HEK293 (cell line): ENCODE measurements around the gene LAPTM4A.

ENCODE experiments used
- CTCF ChIA-PET: fragments of 350-600 bp; formaldehyde crosslinking; extraction: SDS; loops from one replicate; lab custom pipeline; 2021; ENCODE audit warnings: antibody characterized with exemption; lab: Yijun Ruan, JAX
- POLR2A ChIA-PET: fragments of 300-600 bp; formaldehyde crosslinking; extraction: SDS; loops from one replicate; lab custom pipeline; 2020; ENCODE audit warnings: antibody characterized with exemption, inconsistent platforms; lab: Yijun Ruan, JAX
- H3K27ac ChIP-seq: fragments of 200-500 bp; sonication (Bioruptor generic); 2 replicates; pipeline ENCODE4 v1.5.1; 2014; ENCODE audit warnings: low read depth, low read length, control low read depth, inconsistent platforms; ENCODE audit errors: extremely low read depth
- H3K36me3 ChIP-seq, 2 experiments: fragments of 200-500 bp in 1 of 2; sonication (Bioruptor generic) in 1 of 2; 1 replicate in 1 of 2; 2 replicates in 1 of 2; pipeline ENCODE4 v1.5.1; 2014 to 2017; ENCODE audit warnings: inconsistent platforms in 2 of 2, low read length in 2 of 2; ENCODE audit not compliant: control insufficient read depth in 2 of 2, insufficient read depth in 1 of 2
- H3K4me1 ChIP-seq: fragments of 200-500 bp; sonication (Bioruptor generic); 2 replicates; pipeline ENCODE4 v1.5.1; 2014; ENCODE audit warnings: mild to moderate bottlenecking, low read length, inconsistent platforms; ENCODE audit not compliant: control insufficient read depth, insufficient read depth
- H3K4me3 ChIP-seq: 2 replicates; pipeline ENCODE4 v1.5.1; 2011; ENCODE audit warnings: low read depth, mild to moderate bottlenecking, control low read depth, low read length, moderate library complexity
- H3K9me3 ChIP-seq: fragments of 200-500 bp; sonication (Bioruptor generic); 2 replicates; pipeline ENCODE4 v1.5.1; 2014; ENCODE audit warnings: low read depth, low read length, inconsistent platforms; ENCODE audit not compliant: control insufficient read depth, insufficient read depth
- GLI2 ChIP-seq: fragments of 450-650 bp; formaldehyde crosslinking; IDR thresholded peaks from 2 replicates; pipeline ENCODE4; 2017; ENCODE audit warnings: missing biosample characterization, missing genetic modification characterization, low read depth, borderline replicate concordance
- KLF9 ChIP-seq: fragments of 450-650 bp; formaldehyde crosslinking; IDR thresholded peaks from 2 replicates; pipeline ENCODE4 v1.5.1; 2016; ENCODE audit warnings: missing biosample characterization, missing genetic modification characterization, low read depth
- MZF1 ChIP-seq: fragments of 450-650 bp; formaldehyde crosslinking; IDR thresholded peaks from 2 replicates; pipeline ENCODE4 v1.5.1; 2017; ENCODE audit warnings: missing biosample characterization, missing genetic modification characterization, borderline replicate concordance
- SP2 ChIP-seq: fragments of 450-650 bp; formaldehyde crosslinking; IDR thresholded peaks from 2 replicates; pipeline ENCODE4 v1.5.1; 2016; ENCODE audit warnings: missing biosample characterization, missing genetic modification characterization
- ZFHX2 ChIP-seq: fragments of 450-650 bp; formaldehyde crosslinking; conservative IDR thresholded peaks from 2 replicates; pipeline ENCODE4 v1.5.1; 2016; ENCODE audit warnings: missing biosample characterization, missing genetic modification characterization
- ZNF114 ChIP-seq: fragments of 450-650 bp; formaldehyde crosslinking; IDR thresholded peaks from 2 replicates; pipeline ENCODE4 v1.5.0; 2017; ENCODE audit warnings: missing biosample characterization, missing genetic modification characterization
- ZNF223 ChIP-seq: fragments of 450-650 bp; formaldehyde crosslinking; IDR thresholded peaks from 2 replicates; pipeline ENCODE4 v1.5.1; 2016; ENCODE audit warnings: missing biosample characterization, missing genetic modification characterization
- ZNF366 ChIP-seq: fragments of 450-650 bp; formaldehyde crosslinking; conservative IDR thresholded peaks from 2 replicates; pipeline ENCODE4 v1.5.1; 2016; ENCODE audit warnings: missing biosample characterization, missing genetic modification characterization
- ZNF433 ChIP-seq: fragments of 450-650 bp; formaldehyde crosslinking; IDR thresholded peaks from 2 replicates; pipeline ENCODE4 v1.5.1; 2016; ENCODE audit warnings: missing biosample characterization, missing genetic modification characterization, low read depth
- ZNF626 ChIP-seq: fragments of 450-650 bp; sonication (Bioruptor Pico); formaldehyde crosslinking; IDR thresholded peaks from 2 replicates; pipeline ENCODE4 v1.5.1; 2018; ENCODE audit warnings: missing biosample characterization, missing genetic modification characterization, inconsistent platforms
- ZNF670 ChIP-seq: fragments of 450-650 bp; formaldehyde crosslinking; IDR thresholded peaks from 2 replicates; pipeline ENCODE4 v1.5.1; 2016; ENCODE audit warnings: missing biosample characterization, missing genetic modification characterization, low read depth
- ZNF701 ChIP-seq: fragments of 450-650 bp; formaldehyde crosslinking; IDR thresholded peaks from 2 replicates; pipeline ENCODE4 v1.5.1; 2016; ENCODE audit warnings: missing biosample characterization, missing genetic modification characterization
- TF ChIP-seq, protein P1 (sequence below): fragments of 450-650 bp; formaldehyde crosslinking; IDR thresholded peaks from 2 replicates; pipeline ENCODE4 v1.5.1; 2016; ENCODE audit warnings: missing biosample characterization, missing genetic modification characterization
- TF ChIP-seq, protein P2 (sequence below): fragments of 450-650 bp; formaldehyde crosslinking; IDR thresholded peaks from 2 replicates; pipeline ENCODE4 v1.5.1; 2016; ENCODE audit warnings: missing biosample characterization, missing genetic modification characterization
- TF ChIP-seq, protein P3 (sequence below): fragments of 450-650 bp; formaldehyde crosslinking; IDR thresholded peaks from 2 replicates; pipeline ENCODE4 v1.5.1; 2016; ENCODE audit warnings: missing biosample characterization, missing genetic modification characterization, borderline replicate concordance
- TF ChIP-seq, protein P4 (sequence below): fragments of 450-650 bp; formaldehyde crosslinking; IDR thresholded peaks from 2 replicates; pipeline ENCODE4 v1.5.1; 2017; ENCODE audit warnings: missing biosample characterization, missing genetic modification characterization
- TF ChIP-seq, protein P5 (sequence below): fragments of 450-650 bp; formaldehyde crosslinking; IDR thresholded peaks from 2 replicates; pipeline ENCODE4; 2016; ENCODE audit warnings: missing biosample characterization, missing genetic modification characterization

Gene LAPTM4A

DNA sequence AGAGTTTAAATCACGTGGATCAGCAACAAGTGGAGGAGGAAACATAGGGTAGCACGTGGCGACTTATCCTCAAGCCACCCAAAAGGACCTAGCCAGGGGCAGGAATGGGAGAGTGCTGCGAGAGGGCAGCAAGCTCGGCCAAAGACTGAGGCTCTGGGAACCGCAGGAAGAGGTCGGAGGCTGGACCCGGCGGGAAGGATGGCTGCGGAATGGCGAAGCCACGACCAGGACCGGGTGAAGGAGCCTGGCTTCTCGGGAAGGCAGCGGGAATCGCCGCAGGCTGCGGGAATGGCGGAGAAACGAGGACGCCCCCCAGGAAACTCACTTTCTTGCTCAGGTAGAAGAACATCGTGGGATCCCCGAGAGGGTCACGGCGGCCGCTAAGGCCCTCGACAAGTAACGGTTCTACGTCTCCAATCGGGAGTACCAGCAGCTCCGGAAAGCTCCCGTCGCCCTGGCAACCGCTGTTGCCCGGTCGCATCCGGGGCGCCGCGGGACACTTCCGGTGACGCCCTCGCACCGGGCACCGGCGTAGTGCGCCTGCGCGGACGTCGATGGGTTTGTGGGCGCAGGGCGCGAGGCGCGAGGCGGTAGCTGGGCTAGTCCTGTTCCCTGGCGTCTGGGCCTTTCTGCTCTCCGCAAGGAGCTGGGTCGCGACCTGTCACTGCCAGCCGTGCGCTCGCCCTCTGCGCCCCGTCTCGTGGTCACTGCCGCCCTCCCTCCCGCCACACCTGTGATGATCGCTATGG, 61.6 kb downstream of the LAPTM4A start, which contains the start of gene WDR35 (continued):
- TF ChIP-seq, protein P1, sequence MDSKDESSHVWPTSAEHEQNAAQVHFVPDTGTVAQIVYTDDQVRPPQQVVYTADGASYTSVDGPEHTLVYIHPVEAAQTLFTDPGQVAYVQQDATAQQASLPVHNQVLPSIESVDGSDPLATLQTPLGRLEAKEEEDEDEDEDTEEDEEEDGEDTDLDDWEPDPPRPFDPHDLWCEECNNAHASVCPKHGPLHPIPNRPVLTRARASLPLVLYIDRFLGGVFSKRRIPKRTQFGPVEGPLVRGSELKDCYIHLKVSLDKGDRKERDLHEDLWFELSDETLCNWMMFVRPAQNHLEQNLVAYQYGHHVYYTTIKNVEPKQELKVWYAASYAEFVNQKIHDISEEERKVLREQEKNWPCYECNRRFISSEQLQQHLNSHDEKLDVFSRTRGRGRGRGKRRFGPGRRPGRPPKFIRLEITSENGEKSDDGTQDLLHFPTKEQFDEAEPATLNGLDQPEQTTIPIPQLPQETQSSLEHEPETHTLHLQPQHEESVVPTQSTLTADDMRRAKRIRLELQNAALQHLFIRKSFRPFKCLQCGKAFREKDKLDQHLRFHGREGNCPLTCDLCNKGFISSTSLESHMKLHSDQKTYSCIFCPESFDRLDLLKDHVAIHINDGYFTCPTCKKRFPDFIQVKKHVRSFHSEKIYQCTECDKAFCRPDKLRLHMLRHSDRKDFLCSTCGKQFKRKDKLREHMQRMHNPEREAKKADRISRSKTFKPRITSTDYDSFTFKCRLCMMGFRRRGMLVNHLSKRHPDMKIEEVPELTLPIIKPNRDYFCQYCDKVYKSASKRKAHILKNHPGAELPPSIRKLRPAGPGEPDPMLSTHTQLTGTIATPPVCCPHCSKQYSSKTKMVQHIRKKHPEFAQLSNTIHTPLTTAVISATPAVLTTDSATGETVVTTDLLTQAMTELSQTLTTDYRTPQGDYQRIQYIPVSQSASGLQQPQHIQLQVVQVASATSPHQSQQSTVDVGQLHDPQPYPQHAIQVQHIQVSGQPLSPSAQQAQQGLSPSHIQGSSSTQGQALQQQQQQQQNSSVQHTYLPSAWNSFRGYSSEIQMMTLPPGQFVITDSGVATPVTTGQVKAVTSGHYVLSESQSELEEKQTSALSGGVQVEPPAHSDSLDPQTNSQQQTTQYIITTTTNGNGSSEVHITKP (tag by site-specific recombination) = no peak
- no peak for TF ChIP-seq ZNF433 (tag by site-specific recombination)
- peak; percentile 73 for TF ChIP-seq SP2 (tag by site-specific recombination)
- TF ChIP-seq, protein P2, sequence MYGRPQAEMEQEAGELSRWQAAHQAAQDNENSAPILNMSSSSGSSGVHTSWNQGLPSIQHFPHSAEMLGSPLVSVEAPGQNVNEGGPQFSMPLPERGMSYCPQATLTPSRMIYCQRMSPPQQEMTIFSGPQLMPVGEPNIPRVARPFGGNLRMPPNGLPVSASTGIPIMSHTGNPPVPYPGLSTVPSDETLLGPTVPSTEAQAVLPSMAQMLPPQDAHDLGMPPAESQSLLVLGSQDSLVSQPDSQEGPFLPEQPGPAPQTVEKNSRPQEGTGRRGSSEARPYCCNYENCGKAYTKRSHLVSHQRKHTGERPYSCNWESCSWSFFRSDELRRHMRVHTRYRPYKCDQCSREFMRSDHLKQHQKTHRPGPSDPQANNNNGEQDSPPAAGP = 0 out of 2 replicates have a peak, but pooled peaks have one; percentile 28
- no peak for TF ChIP-seq ZNF223 (tag by site-specific recombination)

DNA sequence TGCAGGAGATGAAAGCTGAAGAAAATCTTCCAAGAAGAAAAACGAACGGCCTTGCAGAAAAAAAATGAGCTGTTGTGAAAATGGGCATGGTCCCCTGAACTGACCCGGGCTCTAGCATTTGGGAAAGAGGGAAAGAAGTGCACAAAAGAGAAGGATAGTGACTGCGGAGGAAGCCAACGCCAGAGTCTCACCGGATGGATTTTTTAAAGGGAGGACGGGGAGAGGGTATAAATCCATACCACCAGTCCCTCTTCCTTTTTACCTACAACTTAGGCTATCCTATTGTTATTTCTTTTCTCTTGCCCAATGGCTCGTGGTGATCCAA, 62.1 kb downstream of the LAPTM4A start:
- Histone ChIP-seq H3K4me3 (peak overlapping the region; percentile 56), H3K4me1 (0 out of 2 replicates have a peak, but pooled peaks cover 3% of the 10 kb centered on the region), H3K9me3 (no peaks in the 10 kb centered on the region), H3K27ac (no peak overlapping the region; the same call in 1 of the 2 replicates), H3K36me3 (peaks cover 0 to 14% of the 10 kb centered on the region in 2 experiments; a peak in 1 of 3 replicates)
- TF ChIP-seq ZNF366 (tag by site-specific recombination) = 0 out of 2 replicates have a peak, but pooled peaks have one; percentile 30
- TF ChIP-seq, protein P3, sequence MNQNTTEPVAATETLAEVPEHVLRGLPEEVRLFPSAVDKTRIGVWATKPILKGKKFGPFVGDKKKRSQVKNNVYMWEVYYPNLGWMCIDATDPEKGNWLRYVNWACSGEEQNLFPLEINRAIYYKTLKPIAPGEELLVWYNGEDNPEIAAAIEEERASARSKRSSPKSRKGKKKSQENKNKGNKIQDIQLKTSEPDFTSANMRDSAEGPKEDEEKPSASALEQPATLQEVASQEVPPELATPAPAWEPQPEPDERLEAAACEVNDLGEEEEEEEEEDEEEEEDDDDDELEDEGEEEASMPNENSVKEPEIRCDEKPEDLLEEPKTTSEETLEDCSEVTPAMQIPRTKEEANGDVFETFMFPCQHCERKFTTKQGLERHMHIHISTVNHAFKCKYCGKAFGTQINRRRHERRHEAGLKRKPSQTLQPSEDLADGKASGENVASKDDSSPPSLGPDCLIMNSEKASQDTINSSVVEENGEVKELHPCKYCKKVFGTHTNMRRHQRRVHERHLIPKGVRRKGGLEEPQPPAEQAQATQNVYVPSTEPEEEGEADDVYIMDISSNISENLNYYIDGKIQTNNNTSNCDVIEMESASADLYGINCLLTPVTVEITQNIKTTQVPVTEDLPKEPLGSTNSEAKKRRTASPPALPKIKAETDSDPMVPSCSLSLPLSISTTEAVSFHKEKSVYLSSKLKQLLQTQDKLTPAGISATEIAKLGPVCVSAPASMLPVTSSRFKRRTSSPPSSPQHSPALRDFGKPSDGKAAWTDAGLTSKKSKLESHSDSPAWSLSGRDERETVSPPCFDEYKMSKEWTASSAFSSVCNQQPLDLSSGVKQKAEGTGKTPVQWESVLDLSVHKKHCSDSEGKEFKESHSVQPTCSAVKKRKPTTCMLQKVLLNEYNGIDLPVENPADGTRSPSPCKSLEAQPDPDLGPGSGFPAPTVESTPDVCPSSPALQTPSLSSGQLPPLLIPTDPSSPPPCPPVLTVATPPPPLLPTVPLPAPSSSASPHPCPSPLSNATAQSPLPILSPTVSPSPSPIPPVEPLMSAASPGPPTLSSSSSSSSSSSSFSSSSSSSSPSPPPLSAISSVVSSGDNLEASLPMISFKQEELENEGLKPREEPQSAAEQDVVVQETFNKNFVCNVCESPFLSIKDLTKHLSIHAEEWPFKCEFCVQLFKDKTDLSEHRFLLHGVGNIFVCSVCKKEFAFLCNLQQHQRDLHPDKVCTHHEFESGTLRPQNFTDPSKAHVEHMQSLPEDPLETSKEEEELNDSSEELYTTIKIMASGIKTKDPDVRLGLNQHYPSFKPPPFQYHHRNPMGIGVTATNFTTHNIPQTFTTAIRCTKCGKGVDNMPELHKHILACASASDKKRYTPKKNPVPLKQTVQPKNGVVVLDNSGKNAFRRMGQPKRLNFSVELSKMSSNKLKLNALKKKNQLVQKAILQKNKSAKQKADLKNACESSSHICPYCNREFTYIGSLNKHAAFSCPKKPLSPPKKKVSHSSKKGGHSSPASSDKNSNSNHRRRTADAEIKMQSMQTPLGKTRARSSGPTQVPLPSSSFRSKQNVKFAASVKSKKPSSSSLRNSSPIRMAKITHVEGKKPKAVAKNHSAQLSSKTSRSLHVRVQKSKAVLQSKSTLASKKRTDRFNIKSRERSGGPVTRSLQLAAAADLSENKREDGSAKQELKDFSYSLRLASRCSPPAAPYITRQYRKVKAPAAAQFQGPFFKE (tag by site-specific recombination) = no peak
- POLR2A ChIA-PET = interaction anchor here (0.7 to 1.2 kb wide), 6 partner anchors 8 to 105 kb away, joined by 3 to 11 read pairs (median 4); partner anchors contain the start of gene LAPTM4A
- CTCF ChIA-PET = interaction anchor here (0.5 to 0.7 kb wide), 3 partner anchors 9 to 1110 kb away, joined by 3 to 5 read pairs (median 3); no protein-coding TSS in a partner anchor

DNA sequence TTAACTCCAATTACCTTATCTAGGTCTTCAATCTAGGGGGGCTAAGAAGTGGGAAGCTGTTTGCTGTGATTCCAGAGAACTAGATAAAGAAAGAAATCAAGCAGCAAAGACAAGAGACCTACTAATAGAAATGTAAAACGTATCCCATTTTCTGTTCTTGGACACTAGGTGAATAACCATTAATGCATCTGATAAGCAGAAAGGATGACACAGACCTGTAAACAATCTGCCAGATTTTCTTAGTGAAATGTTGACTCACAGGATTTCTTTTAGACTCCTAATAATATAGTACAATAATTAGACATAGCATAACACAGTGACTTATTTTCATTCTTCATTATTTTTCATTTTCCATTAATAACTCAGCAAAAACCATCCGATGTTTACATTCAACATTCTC, 62.8 kb downstream of the LAPTM4A start:
- Histone ChIP-seq H3K9me3 (no peaks in the 10 kb centered on the region), H3K27ac (no peak overlapping the region), H3K4me1 (0 out of 2 replicates have a peak, but pooled peaks cover 3% of the 10 kb centered on the region), H3K4me3 (no peak overlapping the region; the same call in 1 of the 2 replicates), H3K36me3 (peaks cover 0 to 14% of the 10 kb centered on the region in 2 experiments; a peak in 1 of 3 replicates)
- ChIA-PET CTCF (interaction anchor here (0.6 to 0.7 kb wide), 2 partner anchors 9 to 105 kb away, joined by 3 to 5 read pairs; no protein-coding TSS in a partner anchor), POLR2A (no interaction called here)
- no peak for TF ChIP-seq ZNF114 (tag by site-specific recombination)
- TF ChIP-seq ZNF223 (tag by site-specific recombination) = no peak
- no peak for TF ChIP-seq ZFHX2 (tag by site-specific recombination)
- no peak for TF ChIP-seq MZF1
- TF ChIP-seq, protein P4, sequence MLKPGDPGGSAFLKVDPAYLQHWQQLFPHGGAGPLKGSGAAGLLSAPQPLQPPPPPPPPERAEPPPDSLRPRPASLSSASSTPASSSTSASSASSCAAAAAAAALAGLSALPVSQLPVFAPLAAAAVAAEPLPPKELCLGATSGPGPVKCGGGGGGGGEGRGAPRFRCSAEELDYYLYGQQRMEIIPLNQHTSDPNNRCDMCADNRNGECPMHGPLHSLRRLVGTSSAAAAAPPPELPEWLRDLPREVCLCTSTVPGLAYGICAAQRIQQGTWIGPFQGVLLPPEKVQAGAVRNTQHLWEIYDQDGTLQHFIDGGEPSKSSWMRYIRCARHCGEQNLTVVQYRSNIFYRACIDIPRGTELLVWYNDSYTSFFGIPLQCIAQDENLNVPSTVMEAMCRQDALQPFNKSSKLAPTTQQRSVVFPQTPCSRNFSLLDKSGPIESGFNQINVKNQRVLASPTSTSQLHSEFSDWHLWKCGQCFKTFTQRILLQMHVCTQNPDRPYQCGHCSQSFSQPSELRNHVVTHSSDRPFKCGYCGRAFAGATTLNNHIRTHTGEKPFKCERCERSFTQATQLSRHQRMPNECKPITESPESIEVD (tag by site-specific recombination) = no peak
- TF ChIP-seq ZNF626 (tag by site-specific recombination) = no peak
- no peak for TF ChIP-seq KLF9 (tag by site-specific recombination)
- no peak for TF ChIP-seq ZNF670
- no peak for TF ChIP-seq GLI2
- TF ChIP-seq ZNF701 (tag by site-specific recombination) = no peak
- TF ChIP-seq, protein P5, sequence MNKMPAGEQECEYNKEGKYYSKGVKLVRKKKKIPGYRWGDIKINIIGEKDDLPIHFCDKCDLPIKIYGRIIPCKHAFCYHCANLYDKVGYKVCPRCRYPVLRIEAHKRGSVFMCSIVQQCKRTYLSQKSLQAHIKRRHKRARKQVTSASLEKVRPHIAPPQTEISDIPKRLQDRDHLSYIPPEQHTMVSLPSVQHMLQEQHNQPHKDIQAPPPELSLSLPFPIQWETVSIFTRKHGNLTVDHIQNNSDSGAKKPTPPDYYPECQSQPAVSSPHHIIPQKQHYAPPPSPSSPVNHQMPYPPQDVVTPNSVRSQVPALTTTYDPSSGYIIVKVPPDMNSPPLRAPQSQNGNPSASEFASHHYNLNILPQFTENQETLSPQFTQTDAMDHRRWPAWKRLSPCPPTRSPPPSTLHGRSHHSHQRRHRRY (tag by site-specific recombination) = no peak
